Measurements from ENCODE around the gene CEP57L1. TPM values are rescaled to one million over a fixed set of nuclear protein-coding genes. Genes with fewer than 3 reads are reported as not detected.
A peak's percentile ranks its signal among the peaks of the same experiment; 100 is the strongest.
"Not testable (repeated sequence)": the region's sequence is repeated elsewhere in the genome, so short reads cannot be mapped to it uniquely, and the experiment has no call there.

CEP57L1 gene
- total RNA-seq, 1 donor = 41.3 TPM

- no peak for TF ChIP-seq CTCF (IDR thresholded peaks at IDR 0.05; ENCODE audit: insufficient read depth, low read length)
- no peak overlapping the region for H3K4me3 ChIP-seq (ENCODE audit: low read depth, low read length)
- no peak for DNase-seq (ENCODE audit: low read depth)
Measured at GRCh38 chr6:109081516-109082187, 13.7 kb upstream of the CEP57L1 start.

DNA sequence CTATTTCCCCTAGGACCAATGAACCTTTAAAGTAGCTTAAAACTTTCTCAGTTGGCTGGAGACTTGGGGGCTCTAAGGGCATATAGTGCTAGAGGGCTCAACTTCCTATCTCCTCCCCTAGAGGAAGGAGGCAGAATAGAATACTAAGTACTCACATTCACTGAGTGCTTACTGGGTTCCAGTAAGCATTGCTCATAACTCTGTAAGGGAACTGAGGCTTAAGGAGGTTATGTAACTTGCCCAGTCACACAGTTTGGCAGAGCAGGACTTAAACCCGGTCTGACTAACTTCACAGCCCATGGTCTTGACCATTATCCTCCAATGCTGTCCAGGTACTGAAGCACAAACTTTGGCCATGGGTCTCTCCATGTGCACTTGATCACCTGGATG lies 13.1 kb upstream of the CEP57L1 start:
- H3K4me3 ChIP-seq (ENCODE audit: low read depth, low read length) = no peak overlapping the region
- DNase-seq (ENCODE audit: low read depth) = peak; percentile 62
- TF ChIP-seq CTCF (IDR thresholded peaks at IDR 0.05; ENCODE audit: insufficient read depth, low read length) = peak; percentile 8

DNA sequence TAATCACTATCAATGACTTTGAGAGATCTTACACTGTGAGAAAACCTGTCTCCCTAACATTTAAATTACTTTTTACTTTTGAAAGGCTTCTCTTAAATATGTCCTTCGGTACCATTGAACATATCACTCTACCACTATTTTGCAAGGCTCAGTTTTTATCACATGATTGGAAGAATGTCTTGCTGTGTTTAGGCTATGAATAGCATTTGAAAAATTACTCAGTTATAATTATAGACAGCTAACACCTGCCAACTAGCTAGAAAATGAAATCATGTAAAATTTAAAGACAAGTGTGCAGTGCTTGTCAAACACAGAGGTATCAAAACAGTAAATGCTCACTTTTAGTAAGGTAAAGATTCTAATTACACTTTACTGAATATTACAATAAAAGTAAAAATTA lies 11.7 kb upstream of the CEP57L1 start:
- DNase-seq (ENCODE audit: low read depth) = no peak
- TF ChIP-seq CTCF (IDR thresholded peaks at IDR 0.05; ENCODE audit: insufficient read depth, low read length) = no peak
- H3K4me3 ChIP-seq (ENCODE audit: low read depth, low read length) = no peak overlapping the region

DNA sequence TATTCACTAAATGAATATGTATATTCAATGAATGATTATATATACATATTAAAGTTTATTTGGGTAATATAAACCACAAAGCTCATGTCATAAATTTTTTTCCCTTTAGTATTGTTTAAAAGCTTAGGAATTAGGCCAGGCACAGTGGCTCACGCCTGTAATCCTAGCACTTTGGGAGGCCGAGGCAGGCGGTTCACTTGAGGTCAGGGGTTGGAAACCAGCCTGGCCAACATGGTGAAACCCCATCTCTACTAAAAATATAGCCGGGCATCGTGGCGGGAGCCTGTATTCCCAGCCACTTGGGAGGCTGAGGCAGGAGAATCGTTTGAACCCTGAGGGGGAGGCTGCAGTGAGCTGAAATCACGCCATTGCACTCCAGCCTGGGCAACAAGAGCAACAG lies 11.2 kb upstream of the CEP57L1 start:
- not testable (repeated sequence) for DNase-seq (ENCODE audit: low read depth); H3K4me3 ChIP-seq (ENCODE audit: low read depth, low read length)

DNA sequence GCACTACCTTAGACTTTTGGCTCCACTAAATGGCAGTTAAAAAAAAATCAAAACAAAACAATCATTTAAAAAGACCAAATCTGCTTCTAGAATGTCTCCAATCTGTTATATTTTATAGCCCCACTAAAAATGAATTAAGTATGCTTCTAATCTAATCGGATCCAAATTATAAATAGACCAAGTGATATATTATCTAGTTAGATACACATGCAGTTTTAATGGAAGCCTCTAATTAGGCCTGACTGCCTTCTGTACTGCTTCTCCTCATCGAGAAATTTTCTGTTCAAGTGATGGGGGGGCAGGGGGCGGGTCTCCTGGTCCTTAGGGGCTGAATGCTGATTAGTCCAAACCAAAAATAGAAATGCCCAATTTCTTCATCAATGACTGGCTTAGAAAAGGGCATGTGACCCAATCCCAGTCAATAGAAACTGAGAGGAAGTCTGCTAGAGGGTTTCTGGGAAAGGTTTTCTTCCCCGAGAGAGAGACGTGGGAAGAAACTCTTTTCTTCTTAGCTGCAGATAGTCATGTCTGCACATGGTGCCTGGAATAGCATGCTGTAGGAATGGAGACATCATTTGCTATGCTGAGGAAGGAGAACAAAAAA lies 7.5 kb upstream of the CEP57L1 start:
- no peak for DNase-seq (ENCODE audit: low read depth)
- no peak overlapping the region for H3K4me3 ChIP-seq (ENCODE audit: low read depth, low read length)
- no peak for TF ChIP-seq CTCF (IDR thresholded peaks at IDR 0.05; ENCODE audit: insufficient read depth, low read length)

GRCh38 chr6:109088995-109089394 lies 6.3 kb upstream of the CEP57L1 start:
- TF ChIP-seq CTCF (IDR thresholded peaks at IDR 0.05; ENCODE audit: insufficient read depth, low read length) = no peak
- H3K4me3 ChIP-seq (ENCODE audit: low read depth, low read length) = no peak overlapping the region
- DNase-seq (ENCODE audit: low read depth) = no peak

DNA sequence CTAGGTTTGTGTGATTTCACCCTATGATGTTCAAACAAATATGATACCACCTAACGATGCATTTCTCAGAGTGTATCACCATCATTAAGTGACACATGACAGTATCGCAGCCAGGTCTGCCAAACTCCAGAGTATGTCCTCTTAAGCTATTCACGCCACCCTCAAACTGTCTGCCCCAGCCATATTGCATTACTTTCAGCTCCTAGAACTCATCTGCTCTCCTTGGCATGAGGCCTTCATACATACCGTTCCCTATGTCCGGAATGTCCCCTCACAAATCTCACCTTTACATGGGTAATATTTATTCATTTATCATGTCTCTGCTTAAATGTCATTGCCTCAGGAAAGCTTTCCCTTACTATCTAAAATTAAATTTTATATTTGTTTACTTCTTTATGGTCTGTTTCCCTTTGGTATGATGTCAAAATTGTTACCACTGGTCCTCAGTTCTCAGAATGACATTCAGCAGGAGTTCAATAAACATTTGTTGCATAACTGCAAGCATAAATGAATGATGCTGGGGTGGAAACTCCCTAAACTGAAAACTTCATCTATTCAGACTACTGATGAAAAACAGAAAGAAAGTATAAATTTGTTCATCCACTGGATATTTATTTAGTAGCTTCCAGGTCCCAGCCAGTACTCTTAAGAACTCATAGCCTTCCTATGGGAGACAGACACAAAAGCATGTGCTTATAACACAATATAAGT lies 3.8 kb upstream of the CEP57L1 start:
- no peak for DNase-seq (ENCODE audit: low read depth)
- peak overlapping the region; percentile 75 for H3K4me3 ChIP-seq (ENCODE audit: low read depth, low read length)
- TF ChIP-seq CTCF (IDR thresholded peaks at IDR 0.05; ENCODE audit: insufficient read depth, low read length) = no peak

All from fibroblast of the aortic adventitia (primary cell).